Keratinocyte (primary cell): ENCODE results near the gene PCGF1.

Experiments
- EZH2 ChIP-seq: IDR thresholded peaks from one replicate; pipeline ENCODE4 v1.6.1; 2012; ENCODE audit warnings: inconsistent platforms, mild to moderate bottlenecking, low read length, moderate library complexity
- TF ChIP-seq, protein P1 (sequence below), 3 experiments: IDR thresholded peaks in 1 of 3; conservative IDR thresholded peaks in 1 of 3; optimal IDR thresholded peaks in 1 of 3; 2 replicates in 2 of 3; 3 replicates in 1 of 3; pipeline versions ENCODE3 to v1.5.1; 2011; ENCODE audit warnings: low read length in 3 of 3, mild to moderate bottlenecking in 3 of 3, moderate library complexity in 2 of 3, control low read depth in 1 of 3, inconsistent platforms in 1 of 3; ENCODE audit not compliant: insufficient read depth in 2 of 3; ENCODE audit errors: extremely low read depth in 1 of 3

DNA sequence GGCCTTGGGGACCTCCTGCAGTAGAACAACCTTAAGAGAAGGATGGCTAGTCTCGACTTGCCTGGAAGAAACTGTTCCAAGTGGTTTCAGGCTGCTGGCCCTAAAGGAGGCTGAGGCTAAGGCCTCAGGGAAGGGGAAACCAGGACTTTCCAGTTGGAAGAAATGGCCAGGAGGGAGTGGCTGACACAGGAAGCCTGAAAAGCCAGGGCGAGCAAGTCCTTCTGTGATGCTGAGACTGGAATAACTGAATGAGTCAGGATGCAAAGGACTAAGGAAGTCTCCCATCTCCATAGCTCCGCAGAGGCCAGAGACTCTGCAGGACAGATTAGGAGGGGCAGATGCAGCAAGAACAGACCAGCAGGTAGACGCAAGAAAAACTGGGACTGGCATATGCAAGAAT lies 29.6 kb upstream of the PCGF1 start:
- TF ChIP-seq, protein P1, sequence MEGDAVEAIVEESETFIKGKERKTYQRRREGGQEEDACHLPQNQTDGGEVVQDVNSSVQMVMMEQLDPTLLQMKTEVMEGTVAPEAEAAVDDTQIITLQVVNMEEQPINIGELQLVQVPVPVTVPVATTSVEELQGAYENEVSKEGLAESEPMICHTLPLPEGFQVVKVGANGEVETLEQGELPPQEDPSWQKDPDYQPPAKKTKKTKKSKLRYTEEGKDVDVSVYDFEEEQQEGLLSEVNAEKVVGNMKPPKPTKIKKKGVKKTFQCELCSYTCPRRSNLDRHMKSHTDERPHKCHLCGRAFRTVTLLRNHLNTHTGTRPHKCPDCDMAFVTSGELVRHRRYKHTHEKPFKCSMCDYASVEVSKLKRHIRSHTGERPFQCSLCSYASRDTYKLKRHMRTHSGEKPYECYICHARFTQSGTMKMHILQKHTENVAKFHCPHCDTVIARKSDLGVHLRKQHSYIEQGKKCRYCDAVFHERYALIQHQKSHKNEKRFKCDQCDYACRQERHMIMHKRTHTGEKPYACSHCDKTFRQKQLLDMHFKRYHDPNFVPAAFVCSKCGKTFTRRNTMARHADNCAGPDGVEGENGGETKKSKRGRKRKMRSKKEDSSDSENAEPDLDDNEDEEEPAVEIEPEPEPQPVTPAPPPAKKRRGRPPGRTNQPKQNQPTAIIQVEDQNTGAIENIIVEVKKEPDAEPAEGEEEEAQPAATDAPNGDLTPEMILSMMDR (optimal IDR thresholded peaks at IDR 0.05 in 1 of 3, IDR thresholded peaks at IDR 0.05 in 1 of 3, conservative IDR thresholded peaks at IDR 0.05 in 1 of 3; ENCODE audit: extremely low read depth in 1 of 3, insufficient read depth in 2 of 3, low read length in 3 of 3), result no peak
- TF ChIP-seq EZH2, result no peak
